ENCODE data around the gene SPPL3. TPM values are rescaled to one million over a fixed set of nuclear protein-coding genes. Genes with fewer than 3 reads are reported as not detected.

The SPPL3 gene
- total and polyA plus RNA-seq, 7 experiments from 2014 or later = 22.8 to 51.8 (median 47.5) TPM

DNA sequence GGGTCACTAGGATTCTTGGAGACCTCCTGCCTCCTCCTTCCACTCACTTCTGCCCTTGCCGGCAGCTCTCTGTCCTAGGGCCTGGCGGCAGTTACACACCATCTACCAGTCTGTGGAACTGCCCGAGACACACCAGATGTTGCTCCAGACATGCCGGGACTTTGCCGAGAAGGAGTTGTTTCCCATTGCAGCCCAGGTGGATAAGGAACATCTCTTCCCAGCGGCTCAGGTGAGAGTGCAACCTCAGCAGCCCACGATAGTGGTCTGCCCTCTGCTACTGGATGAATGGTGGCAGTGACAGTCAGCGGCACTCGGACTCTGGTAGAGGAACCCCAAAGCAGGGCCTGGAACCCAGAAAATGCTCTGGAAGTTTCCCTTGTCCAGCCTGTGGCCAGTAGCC lies 177.2 kb downstream of the SPPL3 start:
- POLR2A ChIA-PET = interaction anchor here (0.6 kb wide), 2 partner anchors 216 to 229 kb away, joined by 3 read pairs; no protein-coding TSS in a partner anchor
- Histone ChIP-seq H3K4me1 (ENCODE audit: control insufficient read depth in 2 of 2, insufficient read depth in 2 of 2, low read length in 2 of 2) (peaks cover 12 to 13% of the 10 kb centered on the region in 2 donors), H3K27me3 (ENCODE audit: control insufficient read depth in 2 of 2, insufficient read depth in 2 of 2, low read length in 2 of 2) (no peaks in the 10 kb centered on the region), H3K4me3 (ENCODE audit: low read length) (no peak overlapping the region), H3K36me3 (ENCODE audit: control insufficient read depth in 2 of 3, insufficient read depth in 3 of 3, low read length in 3 of 3) (peaks cover 0 to 17% (median 0%) of the 10 kb centered on the region in 3 experiments), H3K27ac (ENCODE audit: low read depth, low read length) (no peak overlapping the region), H3K9me3 (ENCODE audit: control insufficient read depth in 2 of 3, low read length in 3 of 3) (no peaks in the 10 kb centered on the region)
- peaks cover 6 to 28% (median 23%) of the 10 kb centered on the region in 7 donors for H3K4me1 Mint-ChIP-seq
- intact Hi-C loops (cut with micrococcal nuclease) = loop anchor here (2.0 to 5.0 kb wide), 3 partner anchors 18 to 190 kb away; partner anchors contain the start of gene POP5 (in 2 of the 2)
- H3K27me3 Mint-ChIP-seq = no peaks in the 10 kb centered on the region
- no peaks in the 10 kb centered on the region for H3K9me3 Mint-ChIP-seq
- peak overlapping the region in 2 of 9 donors; percentile 87 to 89 for H3K27ac Mint-ChIP-seq
- peak overlapping the region in 9 of 10 donors; percentile 88 to 98 (median 94) for H3K4me3 Mint-ChIP-seq
- CTCF ChIA-PET = no interaction called here
- DNase-seq (no peak), ATAC-seq (no peak)
- H3K36me3 Mint-ChIP-seq = peaks cover 0 to 37% (median 12%) of the 10 kb centered on the region in 5 donors

DNA sequence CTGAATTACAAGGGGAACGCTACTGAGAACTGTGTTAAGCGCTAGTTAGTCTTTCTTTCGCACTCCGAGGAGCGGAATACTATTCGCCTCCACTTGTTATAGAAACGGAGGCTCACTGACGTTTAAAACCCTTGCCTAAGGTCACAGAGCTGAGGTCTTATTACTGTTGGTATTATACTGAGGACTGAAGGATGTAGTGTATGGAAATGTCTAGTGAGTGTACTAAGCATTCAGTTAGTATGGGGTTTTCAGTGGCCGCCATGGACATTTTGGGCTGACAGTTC lies 177.7 kb downstream of the SPPL3 start:
- CTCF ChIA-PET = no interaction called here
- H3K4me1 ChIP-seq (ENCODE audit: control insufficient read depth in 2 of 2, insufficient read depth in 2 of 2, low read length in 2 of 2) = peaks cover 12 to 13% of the 10 kb centered on the region in 2 donors
- peak overlapping the region; percentile 56 to 95 (median 80) for H3K27ac Mint-ChIP-seq
- no peaks in the 10 kb centered on the region for H3K27me3 ChIP-seq (ENCODE audit: control insufficient read depth in 2 of 2, insufficient read depth in 2 of 2, low read length in 2 of 2)
- peaks cover 0 to 37% (median 12%) of the 10 kb centered on the region in 5 donors for H3K36me3 Mint-ChIP-seq
- peak overlapping the region; percentile 78 for H3K4me3 ChIP-seq (ENCODE audit: low read length)
- peak overlapping the region; percentile 76 for H3K27ac ChIP-seq (ENCODE audit: low read depth, low read length)
- no peaks in the 10 kb centered on the region for H3K9me3 Mint-ChIP-seq
- ATAC-seq = no peak
- no peak for DNase-seq
- intact Hi-C loops (cut with micrococcal nuclease) = loop anchor here (2.0 to 5.0 kb wide), 3 partner anchors 18 to 189 kb away; partner anchors contain the start of gene POP5 (in 2 of the 2)
- peak overlapping the region; percentile 88 to 98 (median 94) for H3K4me3 Mint-ChIP-seq
- peaks cover 6 to 28% (median 23%) of the 10 kb centered on the region in 7 donors for H3K4me1 Mint-ChIP-seq
- no peaks in the 10 kb centered on the region for H3K9me3 ChIP-seq (ENCODE audit: control insufficient read depth in 2 of 3, low read length in 3 of 3)
- POLR2A ChIA-PET = interaction anchor here (0.6 kb wide), 1 partner anchor 216 kb away, joined by 3 read pairs; no protein-coding TSS in a partner anchor
- H3K27me3 Mint-ChIP-seq = no peaks in the 10 kb centered on the region
- peaks cover 0 to 22% (median 0%) of the 10 kb centered on the region in 3 experiments for H3K36me3 ChIP-seq (ENCODE audit: control insufficient read depth in 2 of 3, insufficient read depth in 3 of 3, low read length in 3 of 3)

GRCh38 chr12:120725659-120726509 lies 178.3 kb downstream of the SPPL3 start, which contains the start of gene ACADS:
Gene ACADS, plus strand, starts transcription at chr12:120725826. Its CDS starts 60 bp downstream, at chr12:120725886.
- H3K27me3 Mint-ChIP-seq = no peaks in the 10 kb centered on the region
- H3K36me3 Mint-ChIP-seq = peaks cover 3 to 40% (median 15%) of the 10 kb centered on the region in 5 donors
- intact Hi-C loops (cut with micrococcal nuclease) = loop anchor here (1.0 to 5.0 kb wide), 6 partner anchors 16 to 189 kb away; partner anchors contain the start of genes POP5 (in 2 of the 2), SPPL3 (in 2 of the 2) and UNC119B (in 1 of the 2)
- ChIA-PET CTCF (interaction anchor here (1.2 kb wide), 1 partner anchor 79 kb away, joined by 5 read pairs; no protein-coding TSS in a partner anchor), POLR2A (no interaction called here)
- H3K4me3 Mint-ChIP-seq = peak within 1 kb of the TSS; percentile 88 to 98 (median 94)
- no peaks in the 10 kb centered on the region for H3K9me3 Mint-ChIP-seq
- H3K4me1 ChIP-seq (ENCODE audit: control insufficient read depth in 2 of 2, insufficient read depth in 2 of 2, low read length in 2 of 2) = peaks cover 12 to 13% of the 10 kb centered on the region in 2 donors
- H3K36me3 ChIP-seq (ENCODE audit: control insufficient read depth in 2 of 3, insufficient read depth in 3 of 3, low read length in 3 of 3) = peaks cover 0 to 28% (median 0%) of the 10 kb centered on the region in 3 experiments
- peak within 1 kb of the TSS; percentile 56 to 95 (median 82) for H3K27ac Mint-ChIP-seq
- H3K27me3 ChIP-seq (ENCODE audit: control insufficient read depth in 2 of 2, insufficient read depth in 2 of 2, low read length in 2 of 2) = no peaks in the 10 kb centered on the region
- H3K4me1 Mint-ChIP-seq = peaks cover 6 to 28% (median 23%) of the 10 kb centered on the region in 7 donors
- no peaks in the 10 kb centered on the region for H3K9me3 ChIP-seq (ENCODE audit: control insufficient read depth in 2 of 3, low read length in 3 of 3)
- peak within 1 kb of the TSS; percentile 76 for H3K27ac ChIP-seq (ENCODE audit: low read depth, low read length)
- DNase-seq (peak; percentile 78 to 94 (median 85)), ATAC-seq (peak; percentile 100)
- peak within 1 kb of the TSS; percentile 78 for H3K4me3 ChIP-seq (ENCODE audit: low read length)

DNA sequence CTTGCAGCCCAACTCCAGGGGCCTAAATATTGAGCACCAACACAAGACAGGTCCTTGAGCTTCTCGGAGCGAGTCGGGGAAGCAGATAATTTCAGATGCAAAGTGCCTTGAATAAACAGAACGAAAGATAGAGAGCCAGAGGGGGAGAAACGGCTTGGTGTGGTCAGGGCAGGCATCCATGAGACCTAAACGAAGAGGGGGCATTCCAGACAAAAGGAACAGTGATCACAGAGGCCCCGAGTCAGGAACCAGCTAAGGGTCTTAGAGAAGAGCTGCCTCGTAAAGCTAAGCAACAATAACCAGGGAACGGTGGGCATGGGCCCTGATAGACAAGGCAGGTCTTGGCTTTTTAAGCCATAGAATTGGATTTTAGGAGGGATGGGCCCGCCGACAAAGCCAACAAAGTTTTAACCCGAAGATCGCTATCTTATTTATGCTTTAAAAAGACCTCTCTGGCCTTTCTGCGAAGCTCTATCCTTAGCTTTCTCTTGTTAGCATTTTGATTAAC lies 179.0 kb downstream of the SPPL3 start:
- DNase-seq = no peak
- peak overlapping the region; percentile 82 to 98 (median 90) for H3K4me3 Mint-ChIP-seq
- intact Hi-C loops (cut with micrococcal nuclease) = loop anchor here (1.0 to 5.0 kb wide), 5 partner anchors 15 to 188 kb away; partner anchors contain the start of genes POP5 (in 2 of the 2), SPPL3 (in 2 of the 2) and UNC119B (in 1 of the 2)
- no peaks in the 10 kb centered on the region for H3K9me3 Mint-ChIP-seq
- Histone ChIP-seq H3K9me3 (ENCODE audit: control insufficient read depth in 2 of 3, low read length in 3 of 3) (no peaks in the 10 kb centered on the region), H3K4me1 (ENCODE audit: control insufficient read depth in 2 of 2, insufficient read depth in 2 of 2, low read length in 2 of 2) (peaks cover 12 to 13% of the 10 kb centered on the region in 2 donors), H3K27me3 (ENCODE audit: control insufficient read depth in 2 of 2, insufficient read depth in 2 of 2, low read length in 2 of 2) (no peaks in the 10 kb centered on the region), H3K36me3 (ENCODE audit: control insufficient read depth in 2 of 3, insufficient read depth in 3 of 3, low read length in 3 of 3) (peaks cover 0 to 31% (median 0%) of the 10 kb centered on the region in 3 experiments), H3K4me3 (ENCODE audit: low read length) (peak overlapping the region; percentile 78), H3K27ac (ENCODE audit: low read depth, low read length) (peak overlapping the region; percentile 76)
- peaks cover 6 to 39% (median 12%) of the 10 kb centered on the region in 5 donors for H3K36me3 Mint-ChIP-seq
- no peak for ATAC-seq
- no peaks in the 10 kb centered on the region for H3K27me3 Mint-ChIP-seq
- peaks cover 6 to 28% (median 23%) of the 10 kb centered on the region in 7 donors for H3K4me1 Mint-ChIP-seq
- ChIA-PET CTCF (interaction anchor here (1.2 kb wide), 1 partner anchor 78 kb away, joined by 5 read pairs; no protein-coding TSS in a partner anchor), POLR2A (no interaction called here)
- peak overlapping the region; percentile 25 to 84 (median 70) for H3K27ac Mint-ChIP-seq

GRCh38 chr12:120724720-120725119 lies 179.4 kb downstream of the SPPL3 start:
- Histone ChIP-seq H3K36me3 (ENCODE audit: control insufficient read depth in 2 of 3, insufficient read depth in 3 of 3, low read length in 3 of 3) (peaks cover 0 to 33% (median 0%) of the 10 kb centered on the region in 3 experiments), H3K27ac (ENCODE audit: low read depth, low read length) (no peak overlapping the region), H3K27me3 (ENCODE audit: control insufficient read depth in 2 of 2, insufficient read depth in 2 of 2, low read length in 2 of 2) (no peaks in the 10 kb centered on the region), H3K4me3 (ENCODE audit: low read length) (no peak overlapping the region), H3K4me1 (ENCODE audit: control insufficient read depth in 2 of 2, insufficient read depth in 2 of 2, low read length in 2 of 2) (peaks cover 12 to 13% of the 10 kb centered on the region in 2 donors), H3K9me3 (ENCODE audit: control insufficient read depth in 2 of 3, low read length in 3 of 3) (no peaks in the 10 kb centered on the region)
- peaks cover 6 to 30% (median 23%) of the 10 kb centered on the region in 7 donors for H3K4me1 Mint-ChIP-seq
- H3K27ac Mint-ChIP-seq = peak overlapping the region in 8 of 9 donors; percentile 21 to 84 (median 59)
- POLR2A ChIA-PET = no interaction called here
- no peaks in the 10 kb centered on the region for H3K27me3 Mint-ChIP-seq
- no peaks in the 10 kb centered on the region for H3K9me3 Mint-ChIP-seq
- peaks cover 6 to 39% (median 12%) of the 10 kb centered on the region in 5 donors for H3K36me3 Mint-ChIP-seq
- no peak for DNase-seq
- ATAC-seq = no peak
- intact Hi-C loops (cut with micrococcal nuclease) = loop anchor here (1.0 to 5.0 kb wide), 5 partner anchors 14 to 187 kb away; partner anchors contain the start of genes POP5 (in 2 of the 2), SPPL3 (in 2 of the 2) and UNC119B (in 1 of the 2)
- H3K4me3 Mint-ChIP-seq = peak overlapping the region; percentile 82 to 98 (median 90)
- CTCF ChIA-PET = interaction anchor here (1.2 kb wide), 1 partner anchor 78 kb away, joined by 5 read pairs; no protein-coding TSS in a partner anchor

DNA sequence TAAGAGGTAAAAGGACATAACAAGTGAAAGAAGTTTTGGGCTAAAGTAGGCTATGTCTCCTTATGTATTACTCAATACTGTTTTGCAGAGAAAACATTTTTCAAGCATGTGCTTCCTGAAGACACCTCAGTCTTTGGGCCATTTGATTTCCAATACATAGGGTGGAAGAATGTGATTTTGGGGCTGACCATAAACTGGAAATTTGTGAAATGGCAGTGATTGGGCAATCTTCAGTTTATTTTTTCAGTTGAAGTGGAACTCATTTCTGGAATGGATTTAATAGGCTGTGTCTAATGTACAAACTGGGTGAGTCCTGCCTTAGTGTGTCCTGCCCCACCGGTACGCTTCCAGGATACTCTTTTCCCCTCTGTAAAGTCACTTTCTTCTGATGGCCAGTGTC lies 181.4 kb downstream of the SPPL3 start:
- Histone ChIP-seq H3K4me3 (ENCODE audit: low read length) (no peak overlapping the region), H3K4me1 (ENCODE audit: control insufficient read depth in 2 of 2, insufficient read depth in 2 of 2, low read length in 2 of 2) (peaks cover 12 to 13% of the 10 kb centered on the region in 2 donors), H3K27ac (ENCODE audit: low read depth, low read length) (no peak overlapping the region), H3K9me3 (ENCODE audit: control insufficient read depth in 2 of 3, low read length in 3 of 3) (no peaks in the 10 kb centered on the region), H3K27me3 (ENCODE audit: control insufficient read depth in 2 of 2, insufficient read depth in 2 of 2, low read length in 2 of 2) (no peaks in the 10 kb centered on the region), H3K36me3 (ENCODE audit: control insufficient read depth in 2 of 3, insufficient read depth in 3 of 3, low read length in 3 of 3) (peaks cover 0 to 52% (median 8%) of the 10 kb centered on the region in 3 experiments)
- ATAC-seq (no peak), DNase-seq (no peak)
- H3K27ac Mint-ChIP-seq = no peak overlapping the region
- CTCF ChIA-PET = no interaction called here
- intact Hi-C loops (cut with micrococcal nuclease) = no loop called here
- no peak overlapping the region for H3K4me3 Mint-ChIP-seq
- peaks cover 19 to 40% (median 34%) of the 10 kb centered on the region in 7 donors for H3K4me1 Mint-ChIP-seq
- no peaks in the 10 kb centered on the region for H3K9me3 Mint-ChIP-seq
- peaks cover 13 to 47% (median 18%) of the 10 kb centered on the region in 5 donors for H3K36me3 Mint-ChIP-seq
- POLR2A ChIA-PET = no interaction called here
- no peaks in the 10 kb centered on the region for H3K27me3 Mint-ChIP-seq
